CD4-positive, alpha-beta T cell treated with Interleukin-15 for 4 hours (primary cell): ENCODE measurements around the gene SMARCD2.
"Not testable (repeated sequence)": the region's sequence is repeated elsewhere in the genome, so short reads cannot be mapped to it uniquely, and the experiment has no call there.

ENCODE experiments used
- DNase-seq: peaks from one replicate; pipeline ENCODE4 v3.0.0-alpha.2; 2020; ENCODE audit warnings: low spot score

SMARCD2 gene

GRCh38 chr17:63804328-63804727, 38.2 kb downstream of the SMARCD2 start:
- no peak for DNase-seq

DNA sequence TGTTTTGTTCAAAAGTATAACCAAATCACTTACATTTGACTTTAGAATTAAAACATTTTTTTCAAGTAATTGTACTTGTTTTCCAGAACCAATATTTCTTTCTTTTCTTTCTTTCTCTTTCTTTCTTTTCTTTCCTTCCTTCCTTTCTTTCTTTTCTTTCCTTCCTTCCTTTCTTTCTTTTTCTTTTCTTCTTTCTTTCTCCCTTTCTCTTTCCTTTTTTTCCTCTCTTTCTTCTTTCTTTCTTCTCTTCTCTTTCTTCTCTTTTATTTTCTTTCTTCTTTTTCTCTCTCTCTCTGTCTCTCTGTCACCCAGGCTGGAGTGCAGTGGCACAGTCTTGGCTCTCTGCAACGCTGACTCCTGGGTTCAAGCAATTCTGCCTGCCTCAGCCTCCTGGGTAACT, 41.7 kb downstream of the SMARCD2 start:
- DNase-seq = no peak

DNA sequence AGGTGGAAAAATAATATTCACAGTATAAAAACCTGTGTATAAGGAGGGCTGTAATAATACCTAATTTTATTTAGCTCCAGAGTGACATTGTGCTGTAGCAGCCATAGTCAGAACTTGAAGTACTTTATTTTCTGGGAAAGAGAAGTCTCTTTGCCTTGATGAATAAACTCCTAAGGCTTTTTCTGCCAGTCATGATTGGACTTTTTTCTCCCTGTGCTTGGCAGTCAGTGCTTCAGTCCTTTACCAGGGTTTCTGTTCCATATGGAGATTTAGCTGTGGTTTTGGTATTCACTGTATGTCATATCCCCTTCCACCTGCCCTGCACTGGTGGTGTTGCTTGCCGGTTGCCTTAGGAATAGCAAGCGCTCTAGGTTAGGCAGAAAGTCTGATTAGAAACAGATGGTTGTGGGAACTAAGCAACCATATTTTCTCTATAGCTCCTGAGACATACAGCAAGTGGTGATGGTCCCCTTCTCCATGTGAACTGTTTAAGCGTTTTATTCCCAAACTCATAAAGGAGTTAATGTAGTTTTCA, 43.8 kb downstream of the SMARCD2 start:
- DNase-seq = no peak

DNA sequence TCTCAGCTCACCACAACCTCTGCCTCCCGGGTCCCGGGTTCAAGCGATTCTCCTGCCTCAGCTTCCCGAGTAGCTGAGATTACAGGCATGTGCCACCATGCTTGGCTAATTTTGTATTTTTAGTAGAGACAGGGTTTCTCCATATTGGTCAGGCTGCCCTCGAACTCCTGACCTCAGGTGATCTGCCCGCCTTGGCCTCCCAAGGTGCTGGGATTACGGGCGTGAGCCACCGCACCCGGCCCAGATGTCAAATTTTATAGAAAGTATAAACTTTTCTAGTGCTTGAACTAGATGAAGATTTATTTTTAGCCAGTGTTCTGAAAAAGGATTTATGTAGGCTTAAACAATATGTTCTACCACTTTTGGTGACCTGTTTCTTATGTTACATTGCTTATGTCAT, 46.1 kb downstream of the SMARCD2 start:
- DNase-seq = not testable (repeated sequence)

DNA sequence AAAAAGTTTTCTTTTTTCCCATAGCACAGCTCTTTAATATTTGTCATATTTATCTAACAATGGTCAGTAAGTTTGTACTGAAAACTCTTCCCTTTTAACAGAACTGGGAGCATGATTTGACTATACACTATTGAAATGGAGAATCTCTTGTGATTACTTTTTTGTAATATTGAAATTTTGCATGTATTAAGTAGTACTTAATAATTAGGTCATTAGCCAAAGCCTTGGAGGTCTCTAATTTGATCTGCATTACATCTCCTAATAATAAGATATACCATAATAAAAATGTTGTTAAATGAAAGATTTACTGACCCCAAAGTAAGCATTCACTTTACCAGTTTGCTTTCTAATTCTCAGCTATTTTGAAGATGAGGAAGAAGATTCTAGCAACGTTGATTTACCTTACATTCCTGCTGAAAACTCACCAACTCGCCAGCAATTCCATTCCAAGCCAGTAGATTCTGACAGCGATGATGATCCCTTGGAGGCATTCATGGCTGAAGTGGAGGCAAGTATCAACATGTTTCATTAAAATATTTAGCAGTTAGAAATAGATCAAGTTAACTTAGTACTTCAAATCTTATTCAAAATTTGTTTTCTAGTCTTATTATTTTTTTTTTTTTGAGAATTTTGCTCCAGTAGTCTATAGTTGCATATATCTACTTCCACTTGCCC, 50.3 kb downstream of the SMARCD2 start:
- DNase-seq = no peak

DNA sequence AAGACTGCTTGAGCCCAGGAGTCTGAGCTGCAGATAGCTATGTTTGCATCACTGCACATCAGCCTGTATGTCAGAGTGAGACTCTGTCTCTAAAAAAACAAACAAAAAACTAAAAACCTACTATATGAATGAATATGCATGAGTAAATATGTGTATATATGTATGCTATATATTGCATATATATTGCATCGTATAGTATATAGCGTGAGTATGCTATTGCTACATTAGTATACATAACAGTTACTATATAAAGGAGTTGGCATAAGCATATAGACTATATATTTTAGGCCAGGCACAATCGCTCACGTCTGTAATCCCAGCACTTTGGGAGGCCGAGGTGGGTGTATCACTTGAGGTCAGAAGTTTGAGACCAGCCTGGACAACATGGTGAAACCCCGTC, 52.4 kb downstream of the SMARCD2 start:
- DNase-seq = no peak

DNA sequence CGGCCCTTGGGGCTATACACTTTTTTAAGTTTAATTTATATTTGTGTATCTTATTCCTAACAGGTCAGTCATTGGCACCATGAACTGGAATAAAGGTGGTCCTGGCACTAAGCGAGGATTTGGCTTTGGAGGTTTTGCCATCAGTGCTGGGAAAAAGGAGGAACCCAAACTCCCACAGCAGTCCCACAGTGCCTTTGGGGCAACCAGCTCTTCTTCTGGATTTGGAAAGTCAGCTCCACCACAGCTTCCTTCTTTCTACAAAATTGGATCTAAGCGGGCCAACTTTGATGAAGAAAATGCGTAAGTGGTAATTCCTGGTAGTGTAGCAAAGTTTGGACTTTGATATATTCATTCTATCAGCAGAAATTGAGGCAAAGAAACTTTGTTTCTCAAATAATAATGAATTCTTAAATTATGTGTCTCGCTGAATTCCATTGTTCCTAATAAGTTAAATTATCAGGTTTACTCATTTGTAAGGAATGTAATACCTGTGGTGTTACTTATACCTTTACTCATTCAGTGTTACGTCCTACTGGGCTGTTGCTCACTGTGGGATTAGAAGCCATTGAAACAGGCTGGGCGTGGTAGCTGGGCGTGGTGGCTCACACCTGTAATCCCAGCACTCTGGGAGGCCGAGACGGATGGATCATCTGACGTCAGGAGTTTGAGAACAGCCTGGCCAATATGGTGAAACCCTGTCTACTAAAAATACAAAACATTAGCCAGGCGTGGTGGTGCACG, 55.3 kb downstream of the SMARCD2 start:
- no peak for DNase-seq

GRCh38 chr17:63786117-63786516, 56.4 kb downstream of the SMARCD2 start:
- DNase-seq = no peak

DNA sequence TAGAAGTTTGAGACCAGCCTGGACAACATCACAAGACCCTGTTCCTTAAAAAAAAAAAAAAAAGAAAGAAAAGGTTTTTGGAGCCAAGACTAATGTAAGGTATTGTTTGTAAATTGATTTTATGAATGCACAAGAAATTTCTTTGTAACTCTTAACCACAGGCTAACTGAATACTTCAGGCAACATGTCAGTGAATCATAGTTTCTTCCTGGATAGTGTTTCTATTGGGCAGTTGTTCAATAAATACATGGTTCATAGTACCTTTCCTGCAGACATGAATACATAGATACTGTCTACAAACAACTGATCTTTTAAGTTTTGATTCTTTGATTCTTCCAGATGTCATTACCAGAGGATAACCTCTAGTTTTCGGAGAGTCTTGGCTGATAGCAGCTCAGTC, 56.9 kb downstream of the SMARCD2 start:
- DNase-seq = no peak

GRCh38 chr17:63783522-63783921, 59.0 kb downstream of the SMARCD2 start:
- no peak for DNase-seq
